ENCODE data around the gene GPS1.

Gene GPS1

GRCh38 chr17:82103553-82104451 lies 52.1 kb downstream of the GPS1 start:
- no peak for DNase-seq (ENCODE audit: low read depth in 2 of 2)

- DNase-seq (ENCODE audit: low read depth in 2 of 2): no peak
Measured at GRCh38 chr17:82104797-82105416, 53.2 kb downstream of the GPS1 start.

GRCh38 chr17:82105417-82105881 lies 53.8 kb downstream of the GPS1 start:
- DNase-seq (ENCODE audit: low read depth in 2 of 2): no peak

- peak in 1 of 2 donors; percentile 35 for DNase-seq (ENCODE audit: low read depth in 2 of 2)
Measured at GRCh38 chr17:82105882-82106687, 54.4 kb downstream of the GPS1 start.

GRCh38 chr17:82106688-82107305 lies 55.1 kb downstream of the GPS1 start:
- no peak for DNase-seq (ENCODE audit: low read depth in 2 of 2)
